ENCODE data around the gene NPBWR2. TPM values are rescaled to one million over a fixed set of nuclear protein-coding genes. Genes with fewer than 3 reads are reported as not detected.

Gene NPBWR2
- polyA plus RNA-seq, 1 donor from 2014 or later = not detected

GRCh38 chr20:64138276-64138815 is 31.0 kb upstream of the NPBWR2 start:
- no peaks in the 10 kb centered on the region for H3K79me2 ChIP-seq (replicated peaks; ENCODE audit: insufficient read depth, low read length)
- no peaks in the 10 kb centered on the region for H3K9me2 ChIP-seq (ENCODE audit: insufficient read depth, low read length)
- H3K27ac ChIP-seq (ENCODE audit: low read length) = no peak overlapping the region

GRCh38 chr20:64137598-64138031 is 30.2 kb upstream of the NPBWR2 start:
- no peak overlapping the region for H2AFZ ChIP-seq (ENCODE audit: low read depth, low read length)
- H3K79me2 ChIP-seq (replicated peaks; ENCODE audit: insufficient read depth, low read length) = no peaks in the 10 kb centered on the region
- no peaks in the 10 kb centered on the region for H3K36me3 ChIP-seq (ENCODE audit: insufficient read depth, low read length)
- H4K20me1 ChIP-seq (ENCODE audit: insufficient read depth) = no peaks in the 10 kb centered on the region
- H3K4me3 ChIP-seq (ENCODE audit: low read length) = no peak overlapping the region
- H3K27ac ChIP-seq (ENCODE audit: low read length) = no peak overlapping the region
- no peak overlapping the region for H3K4me2 ChIP-seq (ENCODE audit: low read length)
- H3F3A ChIP-seq (ENCODE audit: insufficient read depth, low read length, poor library complexity, severe bottlenecking) = no peaks in the 10 kb centered on the region
- H3K9me3 ChIP-seq (ENCODE audit: low read length) = no peaks in the 10 kb centered on the region
- H3K9ac ChIP-seq (ENCODE audit: low read length) = no peak overlapping the region
- H3K9me2 ChIP-seq (ENCODE audit: insufficient read depth, low read length) = no peaks in the 10 kb centered on the region
- no peaks in the 10 kb centered on the region for H3K27me3 ChIP-seq (ENCODE audit: insufficient read depth, low read depth, low read length)
- TF ChIP-seq RAD21 (conservative IDR thresholded peaks at IDR 0.05) = no peak
- TF ChIP-seq EP300 (conservative IDR thresholded peaks at IDR 0.05; ENCODE audit: poor library complexity, severe bottlenecking) = no peak
- TF ChIP-seq SMC3 (conservative IDR thresholded peaks at IDR 0.05; ENCODE audit: poor library complexity) = no peak
- no peak for TF ChIP-seq POLR2AphosphoS5 (IDR thresholded peaks at IDR 0.05)
- no peak for TF ChIP-seq EZH2 (IDR thresholded peaks at IDR 0.05; ENCODE audit: borderline replicate concordance, insufficient read depth, low read length, poor library complexity, severe bottlenecking)
- no peak for TF ChIP-seq CTCF (IDR thresholded peaks at IDR 0.05; ENCODE audit: poor library complexity, severe bottlenecking)
- no peak for TF ChIP-seq MXI1 (conservative IDR thresholded peaks at IDR 0.05; ENCODE audit: poor library complexity, severe bottlenecking)
- TF ChIP-seq TAF1 (IDR thresholded peaks at IDR 0.05; ENCODE audit: low read depth) = no peak

More at GRCh38 chr20:64138276-64138815, 31.0 kb upstream of the NPBWR2 start:
- Histone ChIP-seq H2AFZ (ENCODE audit: low read depth, low read length) (no peak overlapping the region), H3K9ac (ENCODE audit: low read length) (no peak overlapping the region), H3F3A (ENCODE audit: insufficient read depth, low read length, poor library complexity, severe bottlenecking) (no peaks in the 10 kb centered on the region), H3K36me3 (ENCODE audit: insufficient read depth, low read length) (no peaks in the 10 kb centered on the region), H3K4me2 (ENCODE audit: low read length) (no peak overlapping the region), H3K9me3 (ENCODE audit: low read length) (no peaks in the 10 kb centered on the region), H3K27me3 (ENCODE audit: insufficient read depth, low read depth, low read length) (no peaks in the 10 kb centered on the region), H3K4me3 (ENCODE audit: low read length) (no peak overlapping the region), H4K20me1 (ENCODE audit: insufficient read depth) (no peaks in the 10 kb centered on the region)
- TF ChIP-seq POLR2AphosphoS5 (IDR thresholded peaks at IDR 0.05) = no peak
- no peak for TF ChIP-seq REST (IDR thresholded peaks at IDR 0.05; ENCODE audit: borderline replicate concordance)
- no peak for TF ChIP-seq CTCF (IDR thresholded peaks at IDR 0.05; ENCODE audit: poor library complexity, severe bottlenecking)
- TF ChIP-seq RAD21 (conservative IDR thresholded peaks at IDR 0.05) = no peak
- TF ChIP-seq SMC3 (conservative IDR thresholded peaks at IDR 0.05; ENCODE audit: poor library complexity) = no peak
- no peak for TF ChIP-seq EP300 (conservative IDR thresholded peaks at IDR 0.05; ENCODE audit: poor library complexity, severe bottlenecking)
- TF ChIP-seq EZH2 (IDR thresholded peaks at IDR 0.05; ENCODE audit: borderline replicate concordance, insufficient read depth, low read length, poor library complexity, severe bottlenecking) = no peak
- no peak for TF ChIP-seq MXI1 (conservative IDR thresholded peaks at IDR 0.05; ENCODE audit: poor library complexity, severe bottlenecking)
- no peak for TF ChIP-seq TAF1 (IDR thresholded peaks at IDR 0.05; ENCODE audit: low read depth)

All from neural cell (in vitro differentiated cells).